GM18867 (cell line): ENCODE results near the gene PJA1.

ENCODE experiments used
- ATAC-seq: cut with Tn5 transposase; IDR thresholded peaks from one replicate; pipeline ENCODE4 v1.9.1; 2021; ENCODE audit warnings: mild to moderate bottlenecking, moderate library complexity; ENCODE audit not compliant: unreplicated experiment

The PJA1 gene

GRCh38 chrX:69116077-69116476 is 49.2 kb downstream of the PJA1 start:
- no peak for ATAC-seq

- no peak for ATAC-seq
Observed at GRCh38 chrX:69113723-69114122, 51.5 kb downstream of the PJA1 start.
